Uterus (tissue), 4 donors: ENCODE data around the gene ZDHHC11. TPM values are rescaled to one million over a fixed set of nuclear protein-coding genes. Genes with fewer than 3 reads are reported as not detected.
"Not testable (repeated sequence)": the region's sequence is repeated elsewhere in the genome, so short reads cannot be mapped to it uniquely, and the experiment has no call there.

Experiments
- DNase-seq, 2 donors: peaks; one replicate each; pipeline ENCODE4 v3.0.0-alpha.2; 2019 to 2020
- H3K27ac ChIP-seq, 2 donors: fragments of 200-600 bp; sonication (generic); 1 replicate in 1 of 2; 2 replicates in 1 of 2; pipeline ENCODE4 v1.5.1; 2016 to 2018
- H3K27me3 ChIP-seq, 2 donors: fragments of 200-600 bp; sonication (generic); one replicate each; pipeline ENCODE4 v1.5.1; 2018 to 2019; ENCODE audit warnings: control low read depth in 1 of 2
- H3K36me3 ChIP-seq, 2 donors: fragments of 200-600 bp; sonication (generic); one replicate each; pipeline ENCODE4 v1.5.1; 2019; ENCODE audit warnings: control low read depth in 1 of 2
- H3K4me1 ChIP-seq, 2 donors: fragments of 200-600 bp; sonication (generic); one replicate each; pipeline ENCODE4 v1.5.1; 2018 to 2019; ENCODE audit warnings: control low read depth in 1 of 2
- H3K4me3 ChIP-seq, 2 donors: fragments of 200-600 bp; sonication (generic); 1 replicate in 1 of 2; 2 replicates in 1 of 2; pipeline ENCODE4 v1.5.1; 2018 to 2019; ENCODE audit warnings: mild to moderate bottlenecking in 1 of 2
- H3K9me3 ChIP-seq, 2 donors: fragments of 200-600 bp; sonication (generic); one replicate each; pipeline ENCODE4 v1.5.1; 2019; ENCODE audit warnings: control low read depth in 1 of 2
- POLR2A ChIP-seq, 2 donors: fragments of 450-650 bp; IDR thresholded peaks; one replicate each; pipeline ENCODE4 v1.6.1; 2016; ENCODE audit warnings: antibody characterized with exemption in 2 of 2, mild to moderate bottlenecking in 1 of 2, moderate library complexity in 1 of 2
- intact Hi-C: fragments of 100-400 bp; cut with DNase I; formaldehyde crosslinking; loops from one replicate; pipeline ENCODE4 v1.15.1; 2023; ENCODE audit warnings: low total_unique reads
- total RNA-seq, 4 donors: library from RNA; depleted of rRNA in 3 of 4; stranded (reverse); fragments of >200 nt in 3 of 4; gene quantifications; one replicate each; pipeline versions ENCODE4 v1.1.0 to v1.2.4, GENCODE V29; 2014 to 2023
- TF ChIP-seq, protein P1 (sequence below), 4 experiments: fragments of 200-600 bp in 2 of 4; fragments of 450-650 bp in 2 of 4; sonication (generic) in 2 of 4; IDR thresholded peaks; one replicate each; pipeline ENCODE4 v1.5.1; 2016 to 2019; ENCODE audit warnings: antibody characterized with exemption in 4 of 4, mild to moderate bottlenecking in 2 of 4, moderate library complexity in 1 of 4
- donor health status: DM: yes; HTN: yes; CAD: no.

ZDHHC11 gene
- total RNA-seq, 4 donors from 2014 or later, result 1.8 to 14.4 (median 8.2) TPM; not detected in 1

- DNase-seq, result no peak
- no peak overlapping the region for H3K4me3 ChIP-seq
- no peak overlapping the region for H3K27ac ChIP-seq
- H3K9me3 ChIP-seq, result no peaks in the 10 kb centered on the region
- no peaks in the 10 kb centered on the region for H3K27me3 ChIP-seq
- intact Hi-C loops, result no loop called here
- no peak for TF ChIP-seq POLR2A (IDR thresholded peaks at IDR 0.05)
- TF ChIP-seq, protein P1, sequence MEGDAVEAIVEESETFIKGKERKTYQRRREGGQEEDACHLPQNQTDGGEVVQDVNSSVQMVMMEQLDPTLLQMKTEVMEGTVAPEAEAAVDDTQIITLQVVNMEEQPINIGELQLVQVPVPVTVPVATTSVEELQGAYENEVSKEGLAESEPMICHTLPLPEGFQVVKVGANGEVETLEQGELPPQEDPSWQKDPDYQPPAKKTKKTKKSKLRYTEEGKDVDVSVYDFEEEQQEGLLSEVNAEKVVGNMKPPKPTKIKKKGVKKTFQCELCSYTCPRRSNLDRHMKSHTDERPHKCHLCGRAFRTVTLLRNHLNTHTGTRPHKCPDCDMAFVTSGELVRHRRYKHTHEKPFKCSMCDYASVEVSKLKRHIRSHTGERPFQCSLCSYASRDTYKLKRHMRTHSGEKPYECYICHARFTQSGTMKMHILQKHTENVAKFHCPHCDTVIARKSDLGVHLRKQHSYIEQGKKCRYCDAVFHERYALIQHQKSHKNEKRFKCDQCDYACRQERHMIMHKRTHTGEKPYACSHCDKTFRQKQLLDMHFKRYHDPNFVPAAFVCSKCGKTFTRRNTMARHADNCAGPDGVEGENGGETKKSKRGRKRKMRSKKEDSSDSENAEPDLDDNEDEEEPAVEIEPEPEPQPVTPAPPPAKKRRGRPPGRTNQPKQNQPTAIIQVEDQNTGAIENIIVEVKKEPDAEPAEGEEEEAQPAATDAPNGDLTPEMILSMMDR (IDR thresholded peaks at IDR 0.05), result no peak
- no peaks in the 10 kb centered on the region for H3K4me1 ChIP-seq
- H3K36me3 ChIP-seq, result no peaks in the 10 kb centered on the region
Measured at GRCh38 chr5:751496-751895, 99.3 kb downstream of the ZDHHC11 start.

DNA sequence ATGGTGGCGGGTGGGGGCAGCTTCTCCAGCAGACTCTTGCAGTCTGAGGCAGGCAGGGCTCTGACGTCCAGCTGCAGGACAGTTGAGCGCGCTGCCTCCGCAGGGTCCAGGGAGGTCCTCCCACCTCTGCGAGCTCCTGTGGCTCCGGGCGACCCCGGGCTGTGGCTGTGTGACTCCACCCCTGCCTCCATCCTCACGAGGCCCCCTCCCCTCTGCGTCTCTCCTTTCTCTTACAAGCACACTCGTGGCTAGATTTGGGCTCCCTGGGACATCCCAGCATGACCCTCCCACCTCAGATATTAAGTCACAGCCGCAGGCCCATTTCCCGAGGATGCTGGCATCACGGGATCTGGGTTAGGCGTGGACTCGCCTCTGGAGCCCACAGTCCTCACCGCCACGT, 100.6 kb downstream of the ZDHHC11 start:
- DNase-seq, intact Hi-C loops, H3K27ac ChIP-seq, H3K36me3 ChIP-seq, H3K4me1 ChIP-seq, H3K9me3 ChIP-seq, H3K4me3 ChIP-seq, H3K27me3 ChIP-seq: not testable (repeated sequence)

GRCh38 chr5:749101-749670, 101.6 kb downstream of the ZDHHC11 start:
- H3K9me3 ChIP-seq, result no peaks in the 10 kb centered on the region
- no peaks in the 10 kb centered on the region for H3K4me1 ChIP-seq
- H3K4me3 ChIP-seq, result no peak overlapping the region
- no peak for DNase-seq
- no peak overlapping the region for H3K27ac ChIP-seq
- H3K27me3 ChIP-seq, result no peaks in the 10 kb centered on the region
- TF ChIP-seq, protein P1 (IDR thresholded peaks at IDR 0.05), result no peak
- no peak for TF ChIP-seq POLR2A (IDR thresholded peaks at IDR 0.05)
- intact Hi-C loops, result no loop called here
- no peaks in the 10 kb centered on the region for H3K36me3 ChIP-seq

- H3K4me3 ChIP-seq, intact Hi-C loops, H3K9me3 ChIP-seq, H3K36me3 ChIP-seq, H3K27ac ChIP-seq, H3K27me3 ChIP-seq, DNase-seq, H3K4me1 ChIP-seq: not testable (repeated sequence)
Measured at GRCh38 chr5:748011-748980, 102.5 kb downstream of the ZDHHC11 start.

DNA sequence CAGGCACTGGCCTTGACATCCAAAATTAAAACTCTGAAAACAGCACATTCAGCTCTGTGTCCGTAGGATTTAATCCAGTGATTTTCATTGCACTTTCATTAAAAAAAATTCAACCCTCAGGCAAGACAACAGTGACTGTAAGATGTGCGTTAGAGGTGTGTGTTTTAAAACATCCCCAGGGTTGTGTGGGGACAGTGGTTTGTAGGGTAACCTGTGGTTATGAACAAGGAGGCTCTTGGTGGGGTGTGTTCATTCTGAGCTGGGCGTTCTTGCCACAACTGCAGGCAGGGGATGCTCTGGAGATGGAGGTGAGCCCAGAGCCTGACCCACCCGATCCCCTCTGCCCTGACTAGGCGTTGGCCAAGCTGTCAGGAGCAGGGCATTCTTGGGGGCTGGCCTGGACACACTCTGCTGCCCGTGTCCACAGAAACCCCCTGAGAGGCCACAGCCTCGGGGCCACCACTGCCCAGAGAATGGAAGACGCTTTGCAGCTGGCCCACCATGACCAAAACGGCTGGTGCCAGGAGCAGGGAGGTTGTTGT, 103.4 kb downstream of the ZDHHC11 start:
- H3K27ac ChIP-seq, H3K4me3 ChIP-seq, H3K36me3 ChIP-seq, DNase-seq, H3K4me1 ChIP-seq, intact Hi-C loops, H3K9me3 ChIP-seq, H3K27me3 ChIP-seq: not testable (repeated sequence)

GRCh38 chr5:746258-746761, 104.5 kb downstream of the ZDHHC11 start:
- Histone ChIP-seq H3K4me3 (no peak overlapping the region), H3K36me3 (no peaks in the 10 kb centered on the region), H3K27me3 (no peaks in the 10 kb centered on the region), H3K27ac (no peak overlapping the region), H3K9me3 (no peaks in the 10 kb centered on the region), H3K4me1 (no peaks in the 10 kb centered on the region)
- no peak for DNase-seq
- TF ChIP-seq POLR2A (IDR thresholded peaks at IDR 0.05), result no peak
- TF ChIP-seq, protein P1 (IDR thresholded peaks at IDR 0.05), result no peak
- intact Hi-C loops, result no loop called here

Other genes starting within 250 kb of the ZDHHC11 start
- 10 to 100 TPM in 1 of 4 donors, 1 to 10 TPM in 2, under 1 TPM in 1; 0.26 to 11.9 (median 4.9) TPM for gene CEP72, start 238.6 kb downstream of the ZDHHC11 start, total RNA-seq
- 1 to 10 TPM in 2 of 4 donors, under 1 TPM in 2; 0.26 to 8.0 (median 1.0) TPM for gene TPPP, start 157.6 kb downstream of the ZDHHC11 start, total RNA-seq
- 10 to 100 TPM in 1 of 4 donors, 1 to 10 TPM in 1, under 1 TPM in 2; under 0.01 to 15.1 (median 1.5) TPM for gene ZDHHC11B, start 66.3 kb downstream of the ZDHHC11 start, total RNA-seq
- 10 to 100 TPM; 31.0 to 53.9 (median 44.2) TPM for gene BRD9, start 41.8 kb upstream of the ZDHHC11 start, total RNA-seq
- gene TRIP13, start 41.9 kb upstream of the ZDHHC11 start, total RNA-seq, result 10 to 100 TPM in 1 of 4 donors, 1 to 10 TPM in 2, not detected in 1; 1.2 to 10.5 (median 1.3) TPM
- 10 to 100 TPM in 1 of 4 donors, 1 to 10 TPM in 1, not detected in 2; 2.5 to 11.1 TPM for gene NKD2, start 157.8 kb upstream of the ZDHHC11 start, total RNA-seq